CD4-positive, alpha-beta T cell (primary cell): ENCODE measurements around the gene ARMH3. TPM values are rescaled to one million over a fixed set of nuclear protein-coding genes. Genes with fewer than 3 reads are reported as not detected.

Experiments used
- ATAC-seq: fragments of 200-7000 bp; cut with Tn5 transposase; one replicate; pipeline ENCODE4 v1.10.0; 2022; ENCODE audit warnings: mild to moderate bottlenecking; ENCODE audit not compliant: poor library complexity
- CTCF ChIA-PET: fragments of 350-600 bp; sonication (Branson Sonifier 250); formaldehyde crosslinking; loops from one replicate; lab custom pipeline; 2021; ENCODE audit warnings: antibody characterized with exemption, inconsistent platforms; lab: Charles Lee
- POLR2A ChIA-PET: fragments of 350-600 bp; sonication (Branson Sonifier 250); formaldehyde crosslinking; loops from one replicate; lab custom pipeline; 2021; ENCODE audit warnings: antibody characterized with exemption, inconsistent platforms; lab: Charles Lee
- DNase-seq, 14 experiments: peaks; one replicate each; pipeline ENCODE4 v3.0.0-alpha.2; 2013 to 2020; ENCODE audit warnings: mixed read lengths in 2 of 14
- H3K27ac ChIP-seq, 2 donors: one replicate each; pipeline versions ENCODE4 v1.5.1 to v1.7.0; 2013; ENCODE audit warnings: low read length in 2 of 2, low read depth in 1 of 2, mild to moderate bottlenecking in 1 of 2
- H3K27me3 ChIP-seq, 2 experiments: 1 replicate in 1 of 2; 2 replicates in 1 of 2; pipeline versions ENCODE4 v1.6.1 to v1.7.0; 2013; ENCODE audit warnings: low read length in 2 of 2, control low read depth in 1 of 2, mild to moderate bottlenecking in 1 of 2, moderate library complexity in 1 of 2; ENCODE audit not compliant: insufficient read depth in 2 of 2, control insufficient read depth in 1 of 2
- H3K36me3 ChIP-seq: one replicate; pipeline ENCODE4 v1.6.1; 2013; ENCODE audit warnings: low read length, control low read depth; ENCODE audit not compliant: insufficient read depth
- H3K4me1 ChIP-seq: one replicate; pipeline ENCODE4 v1.6.1; 2013; ENCODE audit warnings: low read length, control low read depth; ENCODE audit not compliant: insufficient read depth
- H3K4me3 ChIP-seq: one replicate; pipeline ENCODE4 v1.5.1; 2013; ENCODE audit warnings: mild to moderate bottlenecking, low read length, moderate library complexity
- H3K9me3 ChIP-seq, 2 experiments: 1 replicate in 1 of 2; 2 replicates in 1 of 2; pipeline versions ENCODE4 v1.6.1 to v1.7.0; 2013; ENCODE audit warnings: low read length in 2 of 2, mild to moderate bottlenecking in 2 of 2, control low read depth in 1 of 2, moderate library complexity in 1 of 2; ENCODE audit not compliant: control insufficient read depth in 1 of 2, insufficient read depth in 1 of 2
- H3K27ac Mint-ChIP-seq: one replicate; pipeline ENCODE4 v1.8.0; 2020; ENCODE audit warnings: mixed read lengths
- H3K27me3 Mint-ChIP-seq: one replicate; pipeline ENCODE4 v1.8.0; 2021; ENCODE audit warnings: mixed read lengths
- H3K36me3 Mint-ChIP-seq: one replicate; pipeline ENCODE4 v1.8.0; 2021; ENCODE audit warnings: low read depth, mixed read lengths
- H3K4me1 Mint-ChIP-seq: one replicate; pipeline ENCODE4 v1.8.0; 2021; ENCODE audit warnings: low read depth, mixed read lengths
- H3K4me3 Mint-ChIP-seq: one replicate; pipeline ENCODE4 v1.8.0; 2020; ENCODE audit warnings: mild to moderate bottlenecking, mixed read lengths
- H3K9me3 Mint-ChIP-seq: one replicate; pipeline ENCODE4 v1.8.0; 2020; ENCODE audit warnings: mixed read lengths
- CTCF ChIP-seq: fragments of 200-600 bp; IDR thresholded peaks from one replicate; pipeline ENCODE4 v1.8.0; 2022; ENCODE audit warnings: antibody characterized with exemption, mild to moderate bottlenecking
- intact Hi-C, 2 experiments: fragments of 100-400 bp; cut with DNase I in 1 of 2; cut with micrococcal nuclease in 1 of 2; formaldehyde crosslinking; loops; one replicate each; pipeline versions ENCODE4 v1.15.1 to v1.9.0; 2023 to 2025; cut with DNase I, micrococcal nuclease
- total RNA-seq, 174 experiments: library from RNA in 2 of 174; stranded (reverse) in 2 of 174; gene quantifications; one replicate each; pipeline ENCODE4 v1.2.3 and lab custom pipeline; 2021 to 2026

The ARMH3 gene
- total RNA-seq, 2 experiments from 2014 or later = 17.7 to 18.9 TPM

- ChIA-PET CTCF (no interaction called here), POLR2A (no interaction called here)
- H3K27ac Mint-ChIP-seq = no peak overlapping the region
- intact Hi-C loops = no loop called here
- Histone ChIP-seq H3K4me1 (no peaks in the 10 kb centered on the region), H3K36me3 (peaks cover 8% of the 10 kb centered on the region), H3K27ac (no peak overlapping the region), H3K27me3 (no peaks in the 10 kb centered on the region), H3K9me3 (no peaks in the 10 kb centered on the region), H3K4me3 (no peak overlapping the region)
- peaks cover 12% of the 10 kb centered on the region for H3K4me1 Mint-ChIP-seq
- H3K9me3 Mint-ChIP-seq = no peaks in the 10 kb centered on the region
- DNase-seq = no peak
- H3K36me3 Mint-ChIP-seq = peaks cover 57% of the 10 kb centered on the region
- no peak for ATAC-seq
- no peak for TF ChIP-seq CTCF
- H3K27me3 Mint-ChIP-seq = no peaks in the 10 kb centered on the region
- no peak overlapping the region for H3K4me3 Mint-ChIP-seq
These were observed 123.8 kb downstream of the ARMH3 start for GRCh38 chr10:101932183-101932582.

- CTCF ChIA-PET = no interaction called here
- peaks cover 32% of the 10 kb centered on the region for H3K36me3 Mint-ChIP-seq
These were observed 130.9 kb downstream of the ARMH3 start for GRCh38 chr10:101925027-101925426.

GRCh38 chr10:101923256-101923655 lies 132.7 kb downstream of the ARMH3 start:
- Histone ChIP-seq H3K27me3 (no peaks in the 10 kb centered on the region), H3K9me3 (no peaks in the 10 kb centered on the region), H3K4me3 (no peak overlapping the region), H3K36me3 (peaks cover 12% of the 10 kb centered on the region), H3K27ac (no peak overlapping the region), H3K4me1 (no peaks in the 10 kb centered on the region)
- H3K9me3 Mint-ChIP-seq = no peaks in the 10 kb centered on the region
- no peak overlapping the region for H3K4me3 Mint-ChIP-seq
- no peaks in the 10 kb centered on the region for H3K27me3 Mint-ChIP-seq
- no peaks in the 10 kb centered on the region for H3K4me1 Mint-ChIP-seq
- H3K36me3 Mint-ChIP-seq = peaks cover 26% of the 10 kb centered on the region
- ChIA-PET CTCF (interaction anchor here (0.6 kb wide), 1 partner anchor 11 kb away, joined by 3 read pairs; no protein-coding TSS in a partner anchor), POLR2A (interaction anchor here (0.7 kb wide), 1 partner anchor 34 kb away, joined by 3 read pairs; no protein-coding TSS in a partner anchor)
- TF ChIP-seq CTCF = no peak
- intact Hi-C loops = no loop called here
- DNase-seq = no peak
- ATAC-seq = no peak
- H3K27ac Mint-ChIP-seq = no peak overlapping the region

More at GRCh38 chr10:101925027-101925426, 130.9 kb downstream of the ARMH3 start:
- H3K27me3 ChIP-seq = no peaks in the 10 kb centered on the region
- no peak overlapping the region for H3K27ac ChIP-seq
- intact Hi-C loops = no loop called here
- H3K9me3 ChIP-seq = no peaks in the 10 kb centered on the region
- no peak overlapping the region for H3K4me3 ChIP-seq
- H3K9me3 Mint-ChIP-seq = no peaks in the 10 kb centered on the region
- H3K27ac Mint-ChIP-seq = no peak overlapping the region
- no peak for DNase-seq
- H3K27me3 Mint-ChIP-seq = no peaks in the 10 kb centered on the region
- TF ChIP-seq CTCF = no peak
- POLR2A ChIA-PET = no interaction called here
- H3K4me3 Mint-ChIP-seq = no peak overlapping the region
- H3K4me1 Mint-ChIP-seq = no peaks in the 10 kb centered on the region
- no peaks in the 10 kb centered on the region for H3K4me1 ChIP-seq
- ATAC-seq = no peak
- peaks cover 15% of the 10 kb centered on the region for H3K36me3 ChIP-seq
